Measurements from ENCODE around the gene ACBD4.

- TF ChIP-seq CTCF (IDR thresholded peaks at IDR 0.05; ENCODE audit: low read depth, low read length, missing input control) (no peak), SP1 (IDR thresholded peaks at IDR 0.05) (no peak)
Measured at GRCh38 chr17:45150911-45151809, 15.7 kb downstream of the ACBD4 start.
